Activated naive CD4-positive, alpha-beta T cell treated with anti-CD3 and anti-CD28 coated beads, Interleukin-2, amount 10 ng/mL, durations not matched to agents 7 days and 5 days (primary cell): Measurements from ENCODE around the gene CD2AP.

ENCODE experiments used
- CTCF ChIA-PET: fragments of 350-600 bp; sonication (Branson Sonifier 250); formaldehyde crosslinking; loops from one replicate; lab custom pipeline; 2021; ENCODE audit warnings: antibody characterized with exemption; lab: Charles Lee
- DNase-seq: peaks from one replicate; pipeline ENCODE4 v3.0.0-alpha.2; 2020
- H3K27ac Mint-ChIP-seq: one replicate; pipeline ENCODE4 v1.8.0; 2021; ENCODE audit warnings: mild to moderate bottlenecking, moderate library complexity, mixed read lengths
- H3K27me3 Mint-ChIP-seq: one replicate; pipeline ENCODE4 v1.8.0; 2021; ENCODE audit warnings: mild to moderate bottlenecking, mixed read lengths
- H3K36me3 Mint-ChIP-seq: one replicate; pipeline ENCODE4 v1.8.0; 2021; ENCODE audit warnings: mixed read lengths
- H3K4me1 Mint-ChIP-seq: one replicate; pipeline ENCODE4 v1.8.0; 2021; ENCODE audit warnings: mixed read lengths
- H3K4me3 Mint-ChIP-seq: one replicate; pipeline ENCODE4 v1.8.0; 2021; ENCODE audit warnings: mild to moderate bottlenecking, moderate library complexity, mixed read lengths
- H3K9me3 Mint-ChIP-seq: one replicate; pipeline ENCODE4 v1.8.0; 2021; ENCODE audit warnings: mixed read lengths

Gene CD2AP

GRCh38 chr6:47496935-47497579 lies 19.5 kb downstream of the CD2AP start:
- CTCF ChIA-PET = no interaction called here
- H3K27ac Mint-ChIP-seq = no peak overlapping the region
- peaks cover 2% of the 10 kb centered on the region for H3K36me3 Mint-ChIP-seq
- H3K27me3 Mint-ChIP-seq = no peaks in the 10 kb centered on the region
- no peaks in the 10 kb centered on the region for H3K9me3 Mint-ChIP-seq
- no peak for DNase-seq
- peaks cover 4% of the 10 kb centered on the region for H3K4me1 Mint-ChIP-seq
- no peak overlapping the region for H3K4me3 Mint-ChIP-seq

- peaks cover 15% of the 10 kb centered on the region for H3K36me3 Mint-ChIP-seq
- H3K9me3 Mint-ChIP-seq = peaks cover 6% of the 10 kb centered on the region
- peaks cover 15% of the 10 kb centered on the region for H3K4me1 Mint-ChIP-seq
- H3K27ac Mint-ChIP-seq = no peak overlapping the region
- CTCF ChIA-PET = no interaction called here
- no peak overlapping the region for H3K4me3 Mint-ChIP-seq
- no peak for DNase-seq
- no peaks in the 10 kb centered on the region for H3K27me3 Mint-ChIP-seq
Measured at GRCh38 chr6:47502920-47503319, 25.3 kb downstream of the CD2AP start.

DNA sequence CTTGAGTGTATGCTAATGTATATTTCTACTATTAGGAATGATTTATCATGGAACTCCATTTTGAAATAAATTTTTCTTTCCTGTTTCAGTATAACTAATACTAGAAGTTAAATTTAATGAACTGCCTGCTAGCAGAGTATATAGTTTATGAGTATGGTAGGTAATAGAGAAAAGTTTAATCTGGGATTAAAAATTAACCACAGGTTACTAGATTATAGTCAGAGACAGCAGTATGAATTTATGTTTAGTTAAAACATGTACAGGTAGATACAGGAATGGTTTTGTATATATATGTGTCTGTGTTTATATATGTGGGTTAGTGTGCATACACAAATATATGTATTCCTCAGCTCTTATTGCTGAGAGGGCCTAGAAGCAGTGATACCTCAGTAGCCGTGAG lies 32.3 kb downstream of the CD2AP start:
- H3K27ac Mint-ChIP-seq = no peak overlapping the region
- no peak overlapping the region for H3K4me3 Mint-ChIP-seq
- DNase-seq = no peak
- H3K9me3 Mint-ChIP-seq = peaks cover 20% of the 10 kb centered on the region
- H3K36me3 Mint-ChIP-seq = peaks cover 52% of the 10 kb centered on the region
- CTCF ChIA-PET = no interaction called here
- H3K27me3 Mint-ChIP-seq = no peaks in the 10 kb centered on the region
- H3K4me1 Mint-ChIP-seq = peaks cover 14% of the 10 kb centered on the region

GRCh38 chr6:47512872-47513271 lies 35.3 kb downstream of the CD2AP start:
- Mint-ChIP-seq H3K4me1 (peaks cover 4% of the 10 kb centered on the region), H3K27me3 (no peaks in the 10 kb centered on the region), H3K9me3 (peaks cover 14% of the 10 kb centered on the region), H3K27ac (no peak overlapping the region), H3K4me3 (no peak overlapping the region), H3K36me3 (peaks cover 43% of the 10 kb centered on the region)
- DNase-seq = no peak
- CTCF ChIA-PET = no interaction called here

DNA sequence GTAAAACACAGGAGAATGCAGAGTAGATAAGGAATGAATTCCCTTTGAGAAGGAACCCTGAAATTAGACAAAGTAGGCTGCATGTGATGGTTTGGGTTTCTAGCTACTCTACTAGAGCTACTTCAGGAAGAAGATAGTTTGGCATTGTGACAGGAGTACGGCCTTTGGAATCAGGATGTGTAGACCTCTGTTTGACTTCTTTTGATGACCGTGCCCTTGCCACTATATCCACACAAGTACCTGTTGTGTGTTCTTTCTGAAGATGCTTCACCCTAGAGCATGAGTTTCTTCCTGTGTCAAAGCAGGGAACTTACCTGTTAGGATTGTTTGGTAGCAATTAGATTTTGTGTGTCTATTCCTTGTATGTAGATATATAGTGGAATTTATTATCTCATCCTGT lies 41.7 kb downstream of the CD2AP start:
- no peak overlapping the region for H3K27ac Mint-ChIP-seq
- peaks cover 3% of the 10 kb centered on the region for H3K36me3 Mint-ChIP-seq

DNA sequence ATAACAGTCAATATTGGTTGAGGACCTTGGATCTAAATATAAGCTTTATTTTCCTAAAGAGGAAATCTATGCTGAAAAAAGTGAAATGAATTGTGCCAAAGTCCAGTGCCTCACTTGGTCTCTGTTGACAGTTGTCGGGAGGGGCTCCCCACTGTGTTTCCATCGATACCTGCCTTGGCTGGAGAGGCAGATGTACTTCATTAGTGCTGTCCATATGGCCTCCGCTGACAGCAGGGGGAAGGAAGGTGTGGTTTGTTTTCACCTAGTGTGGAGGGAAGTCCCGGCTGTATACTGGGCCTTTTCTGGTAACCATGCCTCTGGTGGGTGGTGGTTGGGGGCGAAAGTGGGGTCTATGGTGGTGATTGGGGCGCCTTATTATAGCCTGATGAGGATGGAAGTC lies 42.7 kb downstream of the CD2AP start:
- H3K27ac Mint-ChIP-seq = no peak overlapping the region
- CTCF ChIA-PET = no interaction called here
- no peaks in the 10 kb centered on the region for H3K27me3 Mint-ChIP-seq

More for the DNA sequence above, 41.7 kb downstream of the CD2AP start:
- CTCF ChIA-PET = no interaction called here
- no peak overlapping the region for H3K4me3 Mint-ChIP-seq
- H3K4me1 Mint-ChIP-seq = peaks cover 5% of the 10 kb centered on the region
- H3K27me3 Mint-ChIP-seq = no peaks in the 10 kb centered on the region
- DNase-seq = no peak
- no peaks in the 10 kb centered on the region for H3K9me3 Mint-ChIP-seq

GRCh38 chr6:47521961-47522360 lies 44.4 kb downstream of the CD2AP start:
- Mint-ChIP-seq H3K9me3 (no peaks in the 10 kb centered on the region), H3K27me3 (no peaks in the 10 kb centered on the region), H3K4me1 (peaks cover 5% of the 10 kb centered on the region), H3K4me3 (no peak overlapping the region), H3K27ac (no peak overlapping the region), H3K36me3 (peaks cover under 1% of the 10 kb centered on the region)
- no peak for DNase-seq
- CTCF ChIA-PET = no interaction called here

More for the DNA sequence above, 42.7 kb downstream of the CD2AP start:
- no peak for DNase-seq
- no peak overlapping the region for H3K4me3 Mint-ChIP-seq
- peaks cover 5% of the 10 kb centered on the region for H3K4me1 Mint-ChIP-seq
- peaks cover 3% of the 10 kb centered on the region for H3K36me3 Mint-ChIP-seq
- H3K9me3 Mint-ChIP-seq = no peaks in the 10 kb centered on the region

DNA sequence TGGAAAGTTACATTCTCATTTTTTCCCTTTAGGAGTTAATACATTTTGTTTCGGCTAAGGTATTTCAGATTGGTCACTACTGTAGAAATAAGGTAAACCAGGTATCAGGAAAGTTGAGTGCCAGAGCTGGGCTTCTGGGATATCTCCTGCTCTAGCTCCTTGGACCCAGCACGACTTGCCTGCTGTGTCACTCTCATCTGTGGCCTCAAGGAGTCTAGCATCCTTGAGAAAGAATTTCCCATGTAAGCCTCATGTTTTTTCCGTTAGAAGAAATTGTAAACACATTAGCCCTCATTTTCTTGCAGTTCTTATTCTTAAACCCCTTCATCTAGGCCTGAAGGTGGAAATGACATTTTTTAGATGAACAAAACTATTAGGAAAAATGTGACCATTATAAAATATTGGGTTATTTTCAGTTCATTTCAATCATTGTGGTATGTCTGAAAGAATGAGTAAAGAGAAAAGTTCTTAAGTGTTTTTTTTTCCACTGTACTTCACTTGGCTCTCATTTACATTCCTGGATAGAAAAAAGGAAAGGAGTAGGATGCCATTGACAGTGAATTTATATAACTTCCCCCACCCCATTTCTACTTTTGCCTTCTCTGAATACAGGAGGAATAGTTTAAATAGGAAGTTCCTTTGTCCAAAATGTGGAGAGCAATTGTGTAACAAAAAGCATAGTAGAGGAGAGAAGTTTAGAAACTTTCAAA lies 46.7 kb downstream of the CD2AP start:
- Mint-ChIP-seq H3K27ac (no peak overlapping the region), H3K9me3 (no peaks in the 10 kb centered on the region), H3K27me3 (no peaks in the 10 kb centered on the region), H3K36me3 (peaks cover 14% of the 10 kb centered on the region), H3K4me1 (peaks cover 5% of the 10 kb centered on the region), H3K4me3 (no peak overlapping the region)
- CTCF ChIA-PET = no interaction called here
- DNase-seq = no peak

- no peak for DNase-seq
- H3K9me3 Mint-ChIP-seq = no peaks in the 10 kb centered on the region
- H3K4me1 Mint-ChIP-seq = peaks cover 3% of the 10 kb centered on the region
- no peak overlapping the region for H3K27ac Mint-ChIP-seq
- CTCF ChIA-PET = no interaction called here
- H3K36me3 Mint-ChIP-seq = peaks cover 14% of the 10 kb centered on the region
- H3K27me3 Mint-ChIP-seq = no peaks in the 10 kb centered on the region
- H3K4me3 Mint-ChIP-seq = no peak overlapping the region
Measured at GRCh38 chr6:47525330-47526057, 47.9 kb downstream of the CD2AP start.

- Mint-ChIP-seq H3K36me3 (peaks cover 14% of the 10 kb centered on the region), H3K27me3 (no peaks in the 10 kb centered on the region), H3K9me3 (no peaks in the 10 kb centered on the region), H3K4me1 (peaks cover 3% of the 10 kb centered on the region), H3K27ac (no peak overlapping the region), H3K4me3 (no peak overlapping the region)
- no peak for DNase-seq
- CTCF ChIA-PET = no interaction called here
Measured at GRCh38 chr6:47527274-47527673, 49.7 kb downstream of the CD2AP start.

- Mint-ChIP-seq H3K4me1 (peaks cover 3% of the 10 kb centered on the region), H3K27ac (no peak overlapping the region), H3K27me3 (no peaks in the 10 kb centered on the region), H3K36me3 (peaks cover 17% of the 10 kb centered on the region), H3K9me3 (no peaks in the 10 kb centered on the region), H3K4me3 (no peak overlapping the region)
- CTCF ChIA-PET = no interaction called here
- DNase-seq = no peak
Measured at GRCh38 chr6:47529734-47530133, 52.1 kb downstream of the CD2AP start.

GRCh38 chr6:47532981-47533585 lies 55.5 kb downstream of the CD2AP start:
- H3K4me3 Mint-ChIP-seq = no peak overlapping the region
- CTCF ChIA-PET = no interaction called here
- no peak overlapping the region for H3K27ac Mint-ChIP-seq
- H3K9me3 Mint-ChIP-seq = no peaks in the 10 kb centered on the region
- peaks cover 22% of the 10 kb centered on the region for H3K36me3 Mint-ChIP-seq
- no peaks in the 10 kb centered on the region for H3K27me3 Mint-ChIP-seq
- no peak for DNase-seq
- peaks cover 3% of the 10 kb centered on the region for H3K4me1 Mint-ChIP-seq

GRCh38 chr6:47534063-47534462 lies 56.5 kb downstream of the CD2AP start:
- DNase-seq = no peak
- Mint-ChIP-seq H3K27me3 (no peaks in the 10 kb centered on the region), H3K4me3 (no peak overlapping the region), H3K9me3 (no peaks in the 10 kb centered on the region), H3K4me1 (peaks cover 3% of the 10 kb centered on the region), H3K27ac (no peak overlapping the region), H3K36me3 (peaks cover 22% of the 10 kb centered on the region)
- CTCF ChIA-PET = no interaction called here
